ENCODE data around the gene PDE6D.

DNA sequence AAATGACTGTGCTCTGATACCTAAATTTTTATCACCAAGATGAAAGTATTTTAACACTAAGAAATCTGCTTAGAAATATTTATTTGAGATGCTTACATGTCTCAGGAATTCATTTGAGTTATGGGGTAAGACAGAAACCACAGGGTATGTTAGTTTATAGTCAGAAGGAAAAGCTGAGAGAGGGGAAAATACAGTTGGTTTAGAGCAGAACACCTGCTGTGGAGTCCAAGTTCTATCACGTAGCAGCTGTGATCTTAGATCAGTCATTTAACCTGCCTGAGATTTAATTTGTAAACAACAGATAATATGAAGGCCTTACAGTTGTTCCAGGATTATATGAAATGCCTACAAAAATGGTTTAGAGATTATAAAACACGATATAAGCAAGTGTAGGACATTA, 29.0 kb downstream of the PDE6D start:
- TF ChIP-seq EZH2 (IDR thresholded peaks at IDR 0.05; ENCODE audit: low read depth, unreplicated experiment) (no peak), CTCF (conservative IDR thresholded peaks at IDR 0.05; ENCODE audit: low read depth in 2 of 2) (no peak)

All from GM23338 (cell line).